SW480 (cell line): ENCODE results near the gene LSAMP.
A peak's percentile ranks its signal among the peaks of the same experiment; 100 is the strongest.
"Not testable (repeated sequence)": the region's sequence is repeated elsewhere in the genome, so short reads cannot be mapped to it uniquely, and the experiment has no call there.

Experiments used
- DNase-seq: peaks from one replicate; pipeline ENCODE4 v3.0.0-alpha.2; 2016; ENCODE audit warnings: low spot score

LSAMP gene

GRCh38 chr3:115792206-115792955 lies 652.9 kb downstream of the LSAMP start:
- DNase-seq: peak; percentile 92

DNA sequence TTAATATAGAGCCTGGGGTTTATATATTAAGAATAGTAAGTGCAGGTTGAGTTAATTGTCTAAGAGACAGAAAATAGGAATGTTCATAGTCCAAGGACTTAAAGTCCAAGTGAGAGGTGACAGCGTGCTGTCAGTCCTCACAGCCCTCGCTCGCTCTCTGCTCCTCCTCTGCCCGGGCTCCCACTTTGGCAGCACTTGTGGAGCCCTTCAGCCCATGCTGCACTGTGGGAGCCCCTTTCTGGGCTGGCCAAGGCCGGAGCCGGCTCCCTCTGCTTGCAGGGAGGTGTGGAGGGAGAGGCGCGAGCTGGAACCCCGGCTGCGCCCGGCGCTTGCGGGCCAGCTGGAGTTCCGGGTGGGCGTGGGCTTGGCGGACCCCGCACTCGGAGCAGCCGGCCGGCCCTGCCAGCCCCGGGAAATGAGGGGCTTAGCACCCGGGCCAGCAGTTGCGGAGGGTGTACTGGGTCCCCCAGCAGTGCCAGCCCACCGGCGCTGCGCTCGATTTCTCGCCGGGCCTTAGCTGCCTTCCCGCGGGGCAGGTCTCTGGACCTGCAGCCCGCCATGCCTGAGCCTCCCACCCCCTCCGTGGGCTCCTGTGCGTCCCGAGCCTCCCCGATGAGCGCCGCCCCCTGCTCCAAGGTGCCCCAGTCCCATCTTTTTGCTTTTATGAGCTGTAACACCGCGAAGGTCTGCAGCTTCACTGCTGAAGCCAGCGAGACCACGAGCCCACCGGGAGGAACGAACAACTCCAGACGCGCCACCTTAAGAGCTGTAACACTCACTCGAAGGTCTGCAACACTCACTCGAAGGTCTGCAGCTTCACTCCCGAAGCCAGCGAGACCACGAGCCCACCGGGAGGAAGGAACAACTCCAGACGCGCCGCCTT lies 653.8 kb downstream of the LSAMP start:
- peak; percentile 59 for DNase-seq

DNA sequence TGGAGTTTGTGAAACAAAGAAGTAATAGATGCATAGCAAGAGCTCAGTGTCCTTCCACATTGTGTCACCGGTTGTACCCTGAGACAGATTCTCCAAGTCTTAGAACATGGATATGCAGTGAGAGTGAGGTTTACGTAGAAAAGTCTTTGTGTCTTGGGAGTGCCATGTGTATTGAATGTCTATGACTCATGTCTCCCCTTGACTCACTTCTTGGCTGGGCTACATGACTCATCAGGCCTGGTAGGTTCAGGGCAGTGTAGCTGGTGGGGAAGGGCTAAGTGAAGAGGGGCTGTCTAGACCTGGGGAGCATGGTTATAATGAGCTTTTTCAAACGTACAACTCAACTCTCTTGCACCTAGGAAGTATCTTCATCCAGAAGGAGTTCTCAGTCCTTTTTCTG lies 654.5 kb downstream of the LSAMP start:
- peak; percentile 95 for DNase-seq

DNA sequence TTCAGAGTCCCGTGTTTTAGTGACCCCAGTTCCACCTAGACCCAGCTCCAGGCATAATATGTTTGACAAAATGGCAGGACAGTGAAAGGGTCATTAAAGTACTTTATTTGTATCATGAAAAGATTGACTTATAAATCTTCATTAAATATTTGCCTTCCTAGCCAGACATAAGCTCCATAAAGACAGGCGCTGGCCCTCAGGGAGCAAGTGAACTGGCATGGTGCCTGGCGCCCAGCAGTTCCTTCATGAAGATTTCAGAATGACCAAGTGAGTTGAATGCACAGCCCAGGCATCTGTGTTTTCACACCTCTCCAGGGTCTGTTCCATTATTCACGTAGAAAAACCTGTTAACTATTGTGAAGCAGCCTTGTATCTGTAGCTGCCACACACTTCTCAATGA lies 655.8 kb downstream of the LSAMP start:
- DNase-seq: no peak

DNA sequence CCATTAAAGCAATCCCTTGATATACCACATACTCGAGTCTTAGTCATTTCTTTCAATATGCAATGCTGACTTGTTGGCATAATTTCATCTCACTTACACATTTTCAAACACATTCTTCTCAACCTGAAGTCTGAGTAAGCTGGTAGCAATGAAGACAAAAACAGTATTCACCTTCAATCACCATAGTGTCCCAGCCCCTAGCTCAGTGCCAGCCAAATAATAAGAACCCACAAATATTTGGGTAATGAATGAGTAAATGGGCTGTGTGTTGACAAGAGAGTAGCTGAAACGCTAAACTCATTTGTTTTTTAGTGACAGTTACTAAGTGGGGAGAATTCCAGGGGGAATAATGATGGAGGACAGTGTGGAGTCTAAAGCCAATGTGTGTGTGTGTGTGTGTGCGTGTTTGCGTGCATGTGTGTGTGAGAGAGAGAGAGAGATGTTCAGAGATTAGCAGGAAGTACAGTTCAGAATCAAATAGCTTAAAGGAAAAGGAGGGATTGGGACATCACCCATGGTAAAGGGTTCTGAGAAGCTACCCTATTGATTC lies 656.3 kb downstream of the LSAMP start:
- peak; percentile 61 for DNase-seq

DNA sequence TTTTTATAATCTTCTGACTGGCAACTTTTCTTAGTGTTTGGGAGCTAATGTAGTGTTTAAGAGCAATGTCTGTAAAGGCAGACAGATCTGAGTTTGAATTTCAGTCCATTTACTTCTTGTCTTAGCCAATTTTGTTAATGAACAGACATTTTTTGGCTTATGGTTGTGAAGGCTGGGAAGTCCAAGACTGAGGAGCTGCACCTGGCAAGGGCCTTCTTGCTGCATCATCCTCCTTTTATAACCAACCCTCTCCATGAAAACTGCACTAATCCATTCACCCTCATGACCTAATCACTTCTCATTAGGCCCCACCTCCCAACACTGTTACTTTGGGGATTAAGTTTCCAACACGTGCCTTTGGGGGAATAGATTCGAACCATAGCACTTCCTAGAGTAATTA lies 657.5 kb downstream of the LSAMP start:
- DNase-seq: no peak

GRCh38 chr3:115785782-115786181 lies 659.5 kb downstream of the LSAMP start:
- no peak for DNase-seq

DNA sequence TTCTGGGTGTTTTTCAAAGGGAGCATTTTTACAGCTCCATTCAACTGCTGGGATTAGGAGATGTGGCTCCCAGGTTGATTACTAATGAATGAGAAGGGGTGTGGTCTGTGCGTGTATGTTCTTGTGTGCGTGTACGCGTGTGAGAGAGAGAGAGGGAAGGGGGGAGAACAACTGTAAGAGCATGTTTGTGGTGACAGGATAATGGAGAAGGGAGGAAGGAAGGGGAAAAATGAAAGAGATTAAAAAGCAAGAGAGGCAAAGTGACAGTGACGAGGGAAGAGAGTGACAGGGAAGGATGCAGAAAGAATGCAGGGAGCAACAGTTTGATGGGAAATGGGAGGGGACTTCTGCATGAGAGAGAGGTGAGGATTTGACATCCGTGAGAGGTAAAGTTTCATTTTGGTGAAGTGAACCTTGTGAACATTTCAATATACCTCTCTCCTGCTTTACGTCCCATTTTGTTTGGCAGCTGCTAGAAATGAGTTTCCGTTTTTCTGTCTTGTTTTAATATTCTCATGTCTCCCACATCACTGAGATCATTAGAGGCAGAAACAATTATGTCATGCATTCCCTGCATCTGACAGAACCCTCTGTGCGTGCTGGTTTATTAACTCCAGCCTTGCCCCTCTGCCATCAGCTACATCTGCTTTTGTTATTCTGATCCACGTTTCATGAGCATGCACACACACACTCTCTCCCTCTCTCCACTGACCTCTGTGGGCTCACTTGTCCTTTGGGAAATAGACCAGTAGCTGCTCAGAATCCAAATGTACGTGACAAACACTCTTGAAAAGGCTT lies 660.3 kb downstream of the LSAMP start:
- DNase-seq: peak; percentile 91

GRCh38 chr3:115783938-115784738 lies 661.1 kb downstream of the LSAMP start:
- peak; percentile 94 for DNase-seq

GRCh38 chr3:115783426-115783825 lies 661.9 kb downstream of the LSAMP start:
- not testable (repeated sequence) for DNase-seq

- DNase-seq: no peak
Measured at GRCh38 chr3:115779011-115779410, 666.3 kb downstream of the LSAMP start.

- DNase-seq: no peak
Measured at GRCh38 chr3:115772951-115773350, 672.3 kb downstream of the LSAMP start.

DNA sequence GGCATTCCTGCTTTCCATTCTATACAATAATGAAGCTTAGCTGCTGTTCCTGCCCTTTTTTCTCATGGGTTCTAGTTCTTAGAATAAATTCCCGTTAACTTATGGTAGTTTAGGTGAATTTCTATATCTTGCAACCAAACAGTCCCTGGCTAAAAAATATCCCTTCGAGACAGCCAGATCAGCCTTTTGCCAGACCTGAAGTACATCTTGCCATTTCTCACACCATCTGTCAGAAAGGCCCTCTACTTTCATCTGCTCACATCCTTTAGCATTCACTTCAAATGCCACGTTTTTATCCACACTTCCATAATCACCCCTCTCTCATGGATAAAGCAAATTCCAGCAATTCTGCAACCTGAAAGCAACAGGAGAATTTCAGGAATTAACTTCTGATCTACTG lies 676.6 kb downstream of the LSAMP start:
- DNase-seq: no peak

- DNase-seq: no peak
Measured at GRCh38 chr3:115766587-115767482, 678.5 kb downstream of the LSAMP start.

GRCh38 chr3:115761927-115762305 lies 683.4 kb downstream of the LSAMP start:
- no peak for DNase-seq

GRCh38 chr3:115760716-115761115 lies 684.6 kb downstream of the LSAMP start:
- no peak for DNase-seq

DNA sequence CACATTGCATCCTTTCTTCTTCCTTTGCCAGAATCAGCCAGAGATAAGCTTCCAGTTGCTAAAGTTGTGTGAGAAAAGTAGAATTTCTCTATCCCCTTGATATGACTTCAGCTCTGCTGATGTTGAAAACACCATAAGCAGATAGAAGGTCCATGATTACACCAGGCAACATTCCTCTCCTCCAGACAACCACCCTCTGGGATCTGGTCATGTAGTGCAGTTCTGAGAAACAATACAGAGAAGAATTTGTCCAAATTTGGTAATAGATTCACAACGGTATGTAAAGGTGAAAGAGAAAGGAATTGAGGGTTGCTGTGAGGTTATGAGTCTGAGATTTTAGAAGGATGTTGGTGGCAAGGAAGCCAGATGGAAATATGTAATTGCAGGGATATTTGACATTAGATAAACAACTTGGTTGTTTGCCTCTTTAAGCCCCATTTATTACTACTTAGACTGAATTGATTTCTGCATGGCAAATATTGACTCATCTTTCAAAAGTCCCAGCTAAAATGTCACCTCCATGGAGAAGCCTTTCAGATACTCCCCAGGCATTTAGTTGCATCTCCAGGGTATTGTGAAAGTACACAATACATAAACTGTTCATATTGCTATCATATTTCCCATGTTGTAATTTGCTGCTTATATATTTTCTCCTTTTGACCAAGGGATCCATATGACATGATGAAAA lies 687.1 kb downstream of the LSAMP start:
- DNase-seq: no peak

GRCh38 chr3:115752978-115753377 lies 692.3 kb downstream of the LSAMP start:
- not testable (repeated sequence) for DNase-seq
